H1 (cell line): Measurements from ENCODE around the gene RTCA. TPM values are rescaled to one million over a fixed set of nuclear protein-coding genes. Genes with fewer than 3 reads are reported as not detected.

Experiments
- CTCF ChIA-PET: fragments of 300-600 bp; sonication (Branson Sonifier 250); formaldehyde crosslinking; loops from one replicate; lab custom pipeline; 2021; ENCODE audit not compliant: partially characterized antibody; lab: Charles Lee
- POLR2A ChIA-PET: fragments of 300-600 bp; sonication (Branson Sonifier 250); formaldehyde crosslinking; loops from one replicate; lab custom pipeline; 2021; ENCODE audit warnings: inconsistent platforms; ENCODE audit not compliant: partially characterized antibody; lab: Charles Lee
- DNase-seq, 2 experiments: peaks; one replicate each; pipeline versions ENCODE4 v3.0.0 to v3.0.0-alpha.2; 2010 to 2022; ENCODE audit warnings: low spot score in 2 of 2, low read depth in 1 of 2, mixed read lengths in 1 of 2
- FAIRE-seq: peaks from 2 replicates; lab custom pipeline; 2011; peaks lifted over from hg19 to GRCh38; lab: Jason Lieb, UNC
- H2AFZ ChIP-seq: 2 replicates; pipeline ENCODE4 v1.8.1; 2012; ENCODE audit warnings: low read length, inconsistent platforms
- H2AK5ac ChIP-seq: 2 replicates; pipeline ENCODE4 v1.6.1; 2013; ENCODE audit warnings: low read depth, low read length
- H2BK120ac ChIP-seq: replicated peaks from 2 replicates; pipeline ENCODE3; 2013; ENCODE audit warnings: low read depth, low read length, inconsistent platforms
- H2BK12ac ChIP-seq: 2 replicates; pipeline ENCODE4 v1.6.1; 2013; ENCODE audit warnings: low read depth, low read length
- H2BK15ac ChIP-seq: 2 replicates; pipeline ENCODE4 v1.6.1; 2013; ENCODE audit warnings: low read length
- H2BK20ac ChIP-seq: 2 replicates; pipeline ENCODE4 v1.6.1; 2013; ENCODE audit warnings: low read length
- H2BK5ac ChIP-seq: 2 replicates; pipeline ENCODE4 v1.6.1; 2013; ENCODE audit warnings: low read depth, low read length
- H3K14ac ChIP-seq: 2 replicates; pipeline ENCODE4 v1.6.1; 2013; ENCODE audit warnings: inconsistent platforms; ENCODE audit not compliant: insufficient read length
- H3K18ac ChIP-seq: 2 replicates; pipeline ENCODE4 v1.6.1; 2013; ENCODE audit warnings: low read length; ENCODE audit errors: extremely low read depth
- H3K23ac ChIP-seq: 2 replicates; pipeline ENCODE4 v1.6.1; 2013; ENCODE audit warnings: inconsistent platforms; ENCODE audit not compliant: insufficient read length
- H3K23me2 ChIP-seq: 2 replicates; pipeline ENCODE4 v1.6.1; 2013; ENCODE audit warnings: low read depth, low read length
- H3K27ac ChIP-seq: 2 replicates; pipeline ENCODE4 v1.6.1; 2011; ENCODE audit warnings: low read depth, low read length, inconsistent platforms
- H3K27me3 ChIP-seq, 4 experiments: replicated peaks in 1 of 4; 1 replicate in 1 of 4; 2 replicates in 3 of 4; pipeline versions ENCODE4 v1.6.1 to v1.8.1; 2011 to 2013; ENCODE audit warnings: low read length in 3 of 4, mild to moderate bottlenecking in 3 of 4, inconsistent platforms in 2 of 4, mixed read lengths in 2 of 4, moderate library complexity in 1 of 4; ENCODE audit not compliant: control insufficient read depth in 3 of 4, insufficient read depth in 3 of 4; ENCODE audit errors: extremely low read depth in 1 of 4
- H3K36me3 ChIP-seq, 4 experiments: 2 replicates each; pipeline versions ENCODE4 v1.6.1 to v1.8.1; 2011 to 2013; ENCODE audit warnings: mild to moderate bottlenecking in 4 of 4, low read length in 3 of 4, moderate library complexity in 2 of 4, control low read depth in 1 of 4, inconsistent platforms in 1 of 4; ENCODE audit not compliant: insufficient read depth in 4 of 4, control insufficient read depth in 2 of 4
- H3K4ac ChIP-seq: replicated peaks from 2 replicates; pipeline ENCODE3; 2013; ENCODE audit warnings: low read length, low read depth, mixed read lengths, inconsistent platforms; ENCODE audit not compliant: insufficient read length
- H3K4me1 ChIP-seq, 4 experiments: replicated peaks in 1 of 4; 1 replicate in 1 of 4; 2 replicates in 3 of 4; pipeline versions ENCODE4 v1.6.1 to v1.8.1; 2011 to 2013; ENCODE audit warnings: low read length in 3 of 4, inconsistent platforms in 2 of 4, mixed read lengths in 1 of 4; ENCODE audit not compliant: insufficient read depth in 4 of 4, control insufficient read depth in 3 of 4
- H3K4me2 ChIP-seq, 2 experiments: 2 replicates each; pipeline versions ENCODE4 v1.6.1 to v1.8.1; 2011 to 2013; ENCODE audit warnings: low read depth in 2 of 2, low read length in 2 of 2, control low read depth in 1 of 2, inconsistent platforms in 1 of 2, mild to moderate bottlenecking in 1 of 2; ENCODE audit not compliant: insufficient read depth in 1 of 2
- H3K4me3 ChIP-seq, 4 experiments: fragments of 200-600, 300-600 bp in 1 of 4; sonication (generic), shearing (Covaris generic), sonication (Bioruptor Twin) in 1 of 4; 2 replicates each; pipeline versions ENCODE4 v1.5.1 to v1.8.1; 2011 to 2016; ENCODE audit warnings: low read length in 4 of 4, low read depth in 3 of 4, control low read depth in 2 of 4, inconsistent platforms in 2 of 4, mild to moderate bottlenecking in 2 of 4, mixed read lengths in 1 of 4, moderate library complexity in 1 of 4; ENCODE audit not compliant: insufficient read depth in 2 of 4; ENCODE audit errors: extremely low read depth in 1 of 4
- H3K56ac ChIP-seq: replicated peaks from 2 replicates; pipeline ENCODE3; 2013; ENCODE audit warnings: low read depth, mild to moderate bottlenecking, mixed read lengths, low read length, inconsistent platforms; ENCODE audit not compliant: insufficient read length
- H3K79me1 ChIP-seq: 2 replicates; pipeline ENCODE4 v1.6.1; 2013; ENCODE audit warnings: low read depth, low read length, control low read depth
- H3K79me2 ChIP-seq, 2 experiments: 2 replicates each; pipeline versions ENCODE4 v1.6.1 to v1.8.1; 2012 to 2013; ENCODE audit warnings: low read length in 2 of 2, mild to moderate bottlenecking in 2 of 2, inconsistent platforms in 1 of 2; ENCODE audit not compliant: insufficient read depth in 2 of 2, control insufficient read depth in 1 of 2
- H3K9ac ChIP-seq, 4 experiments: replicated peaks in 1 of 4; 1 replicate in 1 of 4; 2 replicates in 3 of 4; pipeline versions ENCODE4 v1.6.1 to v1.8.1; 2011 to 2013; ENCODE audit warnings: low read depth in 3 of 4, low read length in 3 of 4, control low read depth in 2 of 4, mild to moderate bottlenecking in 2 of 4, moderate library complexity in 2 of 4, inconsistent platforms in 1 of 4; ENCODE audit errors: extremely low read depth in 1 of 4
- H3K9me3 ChIP-seq, 2 experiments: 2 replicates each; pipeline versions ENCODE4 v1.6.1 to v1.8.1; 2012 to 2013; ENCODE audit warnings: mild to moderate bottlenecking in 2 of 2, moderate library complexity in 2 of 2, control low read depth in 1 of 2, inconsistent platforms in 1 of 2, low read depth in 1 of 2, low read length in 1 of 2, mixed read lengths in 1 of 2; ENCODE audit not compliant: insufficient read depth in 2 of 2
- H4K20me1 ChIP-seq, 2 experiments: replicated peaks in 1 of 2; 2 replicates each; pipeline versions ENCODE3 to v1.8.1; 2011 to 2013; ENCODE audit warnings: inconsistent platforms in 2 of 2, low read length in 2 of 2, mild to moderate bottlenecking in 1 of 2; ENCODE audit not compliant: insufficient read depth in 2 of 2, control insufficient read depth in 1 of 2
- H4K5ac ChIP-seq: 2 replicates; pipeline ENCODE4 v1.6.1; 2013; ENCODE audit warnings: low read length, low read depth, mixed read lengths, inconsistent platforms; ENCODE audit not compliant: insufficient read length
- H4K8ac ChIP-seq: 2 replicates; pipeline ENCODE4 v1.8.0; 2013; ENCODE audit warnings: mild to moderate bottlenecking, moderate library complexity, low read length, inconsistent platforms; ENCODE audit not compliant: insufficient read depth; ENCODE audit errors: extremely low read depth
- H4K91ac ChIP-seq: replicated peaks from 2 replicates; pipeline ENCODE3; 2013; ENCODE audit warnings: low read length, mixed read lengths, inconsistent platforms; ENCODE audit not compliant: insufficient read length
- EGR1 ChIP-seq: IDR thresholded peaks from 2 replicates; pipeline ENCODE4 v1.6.1; 2011; ENCODE audit warnings: low read depth, low read length, borderline replicate concordance
- HDAC6 ChIP-seq: IDR thresholded peaks from one replicate; pipeline ENCODE4 v1.7.1; 2012; ENCODE audit warnings: low read depth, mild to moderate bottlenecking, inconsistent platforms, low read length, moderate library complexity
- KDM5A ChIP-seq: fragments of 200-600 bp; IDR thresholded peaks from 2 replicates; pipeline ENCODE4 v1.7.1; 2012; ENCODE audit warnings: mild to moderate bottlenecking, low read length, inconsistent platforms, mixed read lengths
- RNF2 ChIP-seq: fragments of 200-900, 300-1000 bp; sonication (generic); IDR thresholded peaks from 2 replicates; pipeline ENCODE4 v1.7.1; 2016; ENCODE audit warnings: borderline replicate concordance, low read depth, mild to moderate bottlenecking, antibody characterized with exemption, low read length; ENCODE audit not compliant: poor library complexity, severe bottlenecking; ENCODE audit errors: missing control alignments
- WGBS, 2 experiments: shearing (Covaris generic) in 1 of 2; methylation state at CpG; one replicate each; pipeline versions ENCODE4 v1.1.6 to v1.1.7; 2013 to 2015; ENCODE audit warnings: low lambda C conversion rate in 2 of 2, mixed read lengths in 2 of 2, inconsistent platforms in 1 of 2, low coverage in 1 of 2, missing lambda C conversion rate in 1 of 2; ENCODE audit not compliant: insufficient replicate concordance in 2 of 2, insufficient coverage in 1 of 2, insufficient read length in 1 of 2; ENCODE audit errors: extremely low coverage in 1 of 2, missing lambda C conversion rate in 1 of 2; 5-methylcytosine and 5-hydroxymethylcytosine counted together
- polyA plus RNA-seq, 7 experiments: library from polyadenylated mRNA; depleted of rRNA in 3 of 7; stranded (reverse) in 5 of 7; unstranded in 2 of 7; fragments of >200 nt in 5 of 7; fragments of 200-250 nt in 2 of 7; gene quantifications; 1 replicate in 5 of 7; 2 replicates in 1 of 7; 4 replicates in 1 of 7; pipeline versions ENCODE4 v1.2.1 to v1.2.3, GENCODE V29; 2011 to 2013; ENCODE audit warnings: missing spikeins in 2 of 7, mixed read lengths in 2 of 7
- total RNA-seq: library from RNA; stranded (reverse); fragmentation: NEBNext Ultra II Directional; extraction: Animal tissue kit (Norgen Biotek cat#: 25700); gene quantifications from 2 replicates; pipeline ENCODE4 v1.2.1, GENCODE V29; 2021

Gene RTCA
- total and polyA plus RNA-seq, 2 of the 8 experiments (the other 6 are each of a cell fraction or from before 2014, with no cell fraction given), result 13.8 to 31.6 TPM

DNA sequence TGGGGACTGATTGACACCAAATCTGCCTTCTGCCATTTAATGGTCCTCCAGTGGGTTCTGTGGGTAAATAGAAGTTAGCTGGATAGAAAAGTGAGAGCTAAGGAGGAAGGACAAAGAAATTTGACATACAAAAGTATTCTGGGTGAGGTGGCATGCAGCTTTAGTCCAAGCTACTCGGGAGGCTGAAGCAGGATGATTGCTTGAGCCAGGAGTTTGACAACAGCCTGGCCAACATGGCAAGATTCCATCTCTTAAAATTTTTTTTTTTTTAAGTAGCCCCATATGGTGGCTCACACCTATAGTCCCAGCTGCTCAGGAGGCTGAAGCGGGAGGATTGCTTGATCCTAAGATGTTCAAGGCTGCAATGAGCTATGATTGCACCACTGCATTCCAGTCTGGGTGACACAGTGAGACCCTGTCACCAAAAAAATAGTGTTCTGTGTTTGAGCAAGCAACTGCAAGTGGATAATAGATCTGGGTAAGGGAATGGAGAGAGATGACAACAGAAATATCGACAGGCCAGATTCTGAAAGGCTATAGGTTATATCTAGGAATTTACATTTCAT is 13.4 kb downstream of the RTCA start:
- DNase-seq (no peak), FAIRE-seq (no peak)
- Histone ChIP-seq H2BK12ac (no peak overlapping the region), H4K8ac (no peak overlapping the region), H2BK120ac (no peak overlapping the region), H3K4ac (no peak overlapping the region), H3K4me2 (no peak overlapping the region), H3K9me3 (no peaks in the 10 kb centered on the region), H3K23me2 (no peaks in the 10 kb centered on the region), H2BK20ac (no peak overlapping the region), H3K56ac (no peak overlapping the region), H4K20me1 (no peaks in the 10 kb centered on the region), H3K9ac (no peak overlapping the region), H3K18ac (no peak overlapping the region), H3K4me1 (no peaks in the 10 kb centered on the region), H4K5ac (no peak overlapping the region), H2AK5ac (no peak overlapping the region), H3K23ac (no peak overlapping the region), H3K27ac (no peak overlapping the region), H4K91ac (no peak overlapping the region), H2BK15ac (no peak overlapping the region), H2BK5ac (no peak overlapping the region), H3K4me3 (no peak overlapping the region), H3K79me1 (no peaks in the 10 kb centered on the region), H3K79me2 (no peaks in the 10 kb centered on the region), H3K36me3 (peaks cover 3 to 60% (median 31%) of the 10 kb centered on the region in 4 experiments), H2AFZ (no peak overlapping the region), H3K14ac (no peak overlapping the region), H3K27me3 (no peaks in the 10 kb centered on the region)
- CTCF ChIA-PET, result interaction anchor here (1.6 kb wide), 1 partner anchor 181 kb away, joined by 3 read pairs; no protein-coding TSS in a partner anchor
- POLR2A ChIA-PET, result no interaction called here
- WGBS, 2 experiments, result 89% methylated on average over 3 of the region's 3 CpGs; no CpG with 5 or more reads in 1 of the 2 experiments
- no peak for TF ChIP-seq KDM5A
- no peak for TF ChIP-seq HDAC6
- no peak for TF ChIP-seq EGR1
- no peak for TF ChIP-seq RNF2
